Activated CD4-positive, alpha-beta T cell treated with anti-CD3 and anti-CD28 coated beads, Interleukin-2, amount 50 U/mL, for 24 hours (primary cell): Measurements from ENCODE around the gene TGM2.

ENCODE experiments used
- DNase-seq, 2 donors: peaks; one replicate each; pipeline ENCODE4 v3.0.0-alpha.2; 2020; ENCODE audit warnings: low read depth in 1 of 2, low spot score in 1 of 2

TGM2 gene

GRCh38 chr20:38133680-38134426 lies 31.2 kb downstream of the TGM2 start:
- no peak for DNase-seq

- DNase-seq: no peak
These were observed 32.1 kb downstream of the TGM2 start for GRCh38 chr20:38132910-38133501.

- DNase-seq: no peak
These were observed 32.7 kb downstream of the TGM2 start for GRCh38 chr20:38132156-38132909.

- no peak for DNase-seq
These were observed 33.4 kb downstream of the TGM2 start for GRCh38 chr20:38131588-38132121.

GRCh38 chr20:38130687-38131587 lies 34.1 kb downstream of the TGM2 start:
- DNase-seq: no peak

GRCh38 chr20:38129893-38130609 lies 35.0 kb downstream of the TGM2 start:
- no peak for DNase-seq

- no peak for DNase-seq
These were observed 35.7 kb downstream of the TGM2 start for GRCh38 chr20:38129248-38129865.

- DNase-seq: no peak
These were observed 36.4 kb downstream of the TGM2 start for GRCh38 chr20:38128691-38129090.

GRCh38 chr20:38127920-38128528 lies 37.0 kb downstream of the TGM2 start:
- no peak for DNase-seq

GRCh38 chr20:38126932-38127621 lies 38.0 kb downstream of the TGM2 start:
- DNase-seq: no peak

- DNase-seq: no peak
These were observed 38.7 kb downstream of the TGM2 start for GRCh38 chr20:38126146-38126921.

GRCh38 chr20:38125157-38126056 lies 39.7 kb downstream of the TGM2 start:
- DNase-seq: no peak

- no peak for DNase-seq
These were observed 42.0 kb downstream of the TGM2 start for GRCh38 chr20:38123021-38123587.

- no peak for DNase-seq
These were observed 43.3 kb downstream of the TGM2 start for GRCh38 chr20:38121741-38122140.

GRCh38 chr20:38120625-38120988 lies 44.5 kb downstream of the TGM2 start:
- DNase-seq: no peak

GRCh38 chr20:38119446-38119845 lies 45.6 kb downstream of the TGM2 start:
- no peak for DNase-seq

GRCh38 chr20:38117635-38118034 lies 47.4 kb downstream of the TGM2 start:
- DNase-seq: no peak
